HG03064 (cell line): ENCODE data around the gene FARSA.
A peak's percentile ranks its signal among the peaks of the same experiment; 100 is the strongest.
"Not testable (repeated sequence)": the region's sequence is repeated elsewhere in the genome, so short reads cannot be mapped to it uniquely, and the experiment has no call there.

ENCODE experiments used
- ATAC-seq: cut with Tn5 transposase; IDR thresholded peaks from one replicate; pipeline ENCODE4 v1.9.1; 2021; ENCODE audit warnings: low read depth; ENCODE audit not compliant: unreplicated experiment

Gene FARSA

DNA sequence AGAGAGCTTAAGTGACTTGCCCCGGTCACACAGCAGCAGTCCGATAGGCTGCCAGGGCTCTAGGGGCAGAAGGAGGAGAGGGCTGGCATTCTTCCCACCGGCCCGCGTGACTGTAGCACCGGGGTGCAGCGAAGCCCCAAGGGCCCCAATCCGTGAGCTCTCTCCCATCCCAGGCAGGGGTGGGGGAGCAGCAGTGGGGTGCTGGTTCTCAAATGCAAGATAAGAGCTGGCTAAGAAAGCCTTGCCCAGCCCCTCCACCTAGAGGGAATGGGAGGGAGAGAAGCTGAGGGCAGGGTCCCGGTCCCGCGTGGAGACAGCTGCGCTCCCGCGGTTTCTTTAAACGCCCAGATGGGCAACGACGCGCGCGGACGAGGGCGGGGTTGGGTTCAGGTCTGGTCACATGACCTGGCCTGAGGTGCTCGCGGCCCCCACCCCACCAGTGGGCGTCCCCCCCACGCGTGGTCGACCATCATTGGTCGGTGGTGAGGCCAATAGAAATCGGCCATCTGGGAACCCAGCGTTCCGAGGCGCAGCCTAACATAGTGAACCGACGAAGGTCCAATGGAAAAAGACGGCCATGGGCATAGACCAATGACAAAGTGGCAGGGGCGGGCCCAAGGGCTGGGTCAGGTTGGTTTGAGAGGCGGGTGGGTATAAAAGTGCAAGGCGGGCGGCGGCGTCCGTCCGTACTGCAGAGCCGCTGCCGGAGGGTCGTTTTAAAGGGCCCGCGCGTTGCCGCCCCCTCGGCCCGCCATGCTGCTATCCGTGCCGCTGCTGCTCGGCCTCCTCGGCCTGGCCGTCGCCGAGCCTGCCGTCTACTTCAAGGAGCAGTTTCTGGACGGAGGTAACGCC, 4.6 kb upstream of the FARSA start, which contains the start of gene CALR:
TSS of gene CALR (plus strand) at position 683 of the 852 bp plus-strand sequence. CDS start at position 754, 71 bp downstream.
- ATAC-seq: peak; percentile 74

DNA sequence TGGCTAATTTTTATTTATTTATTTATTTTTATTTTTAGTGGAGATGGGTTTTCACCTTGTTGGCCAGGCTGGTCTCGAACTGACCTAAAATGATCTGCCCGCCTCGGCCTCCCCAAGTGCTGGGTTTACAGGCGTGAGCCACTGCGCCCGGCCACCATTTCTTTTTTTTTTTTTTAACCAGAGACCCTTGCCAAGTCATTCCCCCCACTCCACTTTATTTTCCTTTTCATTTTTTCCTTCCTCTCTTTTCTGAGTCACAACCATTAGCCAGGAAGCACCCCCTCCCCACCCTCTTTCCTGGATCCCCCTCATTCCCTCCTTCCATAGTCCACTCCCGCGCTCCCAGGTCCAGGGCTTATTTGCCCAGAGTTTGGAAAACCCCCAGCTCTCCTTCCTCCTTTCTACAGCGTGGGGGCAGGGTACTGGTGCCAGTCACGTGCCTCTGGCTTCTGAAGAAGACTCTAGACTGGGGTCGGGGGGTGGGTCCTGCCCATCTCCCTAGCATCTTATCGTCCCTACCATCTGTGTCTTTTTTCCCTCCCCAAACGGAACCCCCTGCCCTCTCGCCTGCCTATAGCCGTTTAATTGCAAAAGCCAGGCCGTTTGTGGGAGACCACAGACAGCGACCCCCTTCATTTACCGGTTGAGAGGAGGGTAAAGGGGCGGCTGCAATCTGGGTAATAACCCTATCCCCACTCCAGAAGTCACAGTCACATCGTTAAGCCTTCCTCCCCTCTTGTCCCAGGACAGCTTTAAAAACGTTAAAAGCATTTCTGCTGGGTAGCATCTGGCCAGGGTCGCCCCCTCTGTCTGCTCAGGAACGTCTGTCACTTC, 3.8 kb upstream of the FARSA start:
- ATAC-seq: no peak

DNA sequence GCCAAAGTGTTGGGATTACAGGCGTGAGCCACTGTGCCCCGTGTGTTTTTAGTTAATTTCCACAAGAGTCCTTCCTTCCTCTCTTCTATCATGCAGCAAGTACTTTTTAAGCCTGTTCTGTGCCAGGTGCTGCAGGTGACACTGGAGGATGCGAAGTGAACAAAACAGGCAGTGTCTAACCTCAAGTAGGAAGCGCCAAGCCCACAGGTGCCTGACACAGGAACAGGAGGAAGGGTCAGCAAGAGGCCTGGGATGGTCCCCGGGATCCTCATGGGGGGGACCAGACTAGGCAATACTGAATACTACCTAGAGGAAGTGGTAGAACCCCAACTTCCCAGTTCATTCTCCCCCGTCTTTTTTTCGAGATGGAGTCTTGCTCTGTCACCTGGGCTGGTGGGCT, 3.1 kb upstream of the FARSA start:
- ATAC-seq: no peak

DNA sequence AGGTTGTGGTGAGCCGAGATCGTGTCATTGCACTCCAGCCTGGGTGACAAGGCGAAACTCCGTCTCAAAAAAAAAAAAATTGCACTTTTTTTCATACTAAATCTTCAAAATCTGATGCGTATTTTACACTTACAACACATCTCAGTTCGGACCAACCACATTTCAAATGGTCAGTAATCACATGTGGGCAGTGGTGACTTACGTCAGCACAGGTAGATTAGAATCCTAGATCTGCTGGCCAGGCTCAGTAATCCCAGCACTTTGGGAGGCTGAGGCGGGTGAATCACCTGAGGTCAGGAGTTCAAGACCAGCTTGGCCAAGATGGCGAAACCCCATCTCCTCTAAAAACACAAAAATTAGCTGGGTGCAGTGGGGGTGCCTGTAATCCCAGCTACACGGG, 1.6 kb upstream of the FARSA start:
- ATAC-seq: no peak

DNA sequence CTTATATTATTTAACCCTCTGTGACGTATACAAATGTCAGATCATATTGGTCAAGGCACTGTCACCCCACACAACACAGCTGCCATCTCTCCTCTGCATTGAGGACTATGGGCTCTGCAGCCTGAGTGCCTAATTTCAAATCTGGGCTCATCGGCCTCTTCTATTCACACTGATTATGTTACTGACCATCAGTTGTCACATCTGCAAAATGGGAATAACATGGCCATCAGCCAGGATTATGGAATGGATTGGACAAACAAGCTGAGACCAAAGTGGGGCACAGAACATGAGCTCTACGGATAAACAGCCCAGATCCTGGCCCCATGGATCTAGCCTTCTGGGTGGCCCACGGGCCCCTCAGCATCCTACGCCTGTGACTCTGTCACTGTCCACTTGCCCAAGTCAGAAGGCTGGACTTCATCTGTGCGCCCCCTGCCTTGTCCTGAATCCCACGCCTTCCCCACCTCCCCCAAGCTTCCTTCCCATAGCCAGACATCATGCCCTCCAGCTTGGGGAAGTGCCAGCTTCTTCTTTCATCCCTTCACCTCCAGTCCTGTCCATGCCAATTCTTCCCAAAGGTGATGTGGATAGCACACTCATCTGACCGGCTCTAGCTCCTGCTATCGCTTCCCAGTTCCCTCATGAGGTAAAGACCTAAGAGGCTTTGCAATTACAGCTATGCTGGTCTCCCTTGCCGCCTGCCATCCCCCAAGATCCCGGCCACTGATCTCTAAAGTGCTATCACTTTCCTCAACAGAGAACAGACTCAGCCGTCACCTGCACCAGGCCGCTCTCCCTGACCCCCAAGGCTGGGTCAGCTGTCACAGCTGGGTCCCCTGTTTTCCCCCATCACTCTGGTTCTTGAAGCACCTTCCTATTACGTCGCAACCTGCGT, 872 bp downstream of the FARSA start:
- no peak for ATAC-seq

DNA sequence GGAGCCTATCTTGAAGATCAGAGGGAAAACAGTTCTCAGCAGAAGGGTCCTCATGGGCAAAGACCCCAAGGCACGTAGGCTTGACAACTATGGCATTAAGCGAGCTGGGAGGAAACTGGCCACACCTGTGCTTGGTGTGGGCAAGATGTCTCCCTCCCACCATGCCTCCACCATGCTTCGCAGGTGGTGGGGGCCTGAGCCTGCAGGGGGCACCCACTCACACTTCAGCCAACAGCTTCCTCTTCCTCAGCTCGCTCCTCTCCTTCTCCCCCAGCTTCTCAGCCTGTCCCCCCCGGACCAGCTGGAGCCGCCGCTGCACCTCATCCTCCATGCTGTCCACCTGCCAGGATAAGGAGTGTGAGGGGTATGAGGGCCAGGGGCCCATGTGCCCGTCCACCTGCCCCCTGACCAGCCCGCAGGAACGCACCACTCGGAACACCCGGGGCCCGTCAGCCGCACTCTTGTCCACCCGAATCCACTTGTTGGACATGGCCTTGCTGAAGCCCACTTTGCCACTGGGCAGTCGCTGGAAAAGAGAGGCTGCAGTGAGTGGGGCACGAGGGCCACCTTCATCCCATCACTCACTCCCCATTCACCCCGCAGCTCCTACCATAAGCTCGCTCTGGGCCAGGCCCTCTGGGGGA, 3.4 kb downstream of the FARSA start:
- ATAC-seq: no peak

DNA sequence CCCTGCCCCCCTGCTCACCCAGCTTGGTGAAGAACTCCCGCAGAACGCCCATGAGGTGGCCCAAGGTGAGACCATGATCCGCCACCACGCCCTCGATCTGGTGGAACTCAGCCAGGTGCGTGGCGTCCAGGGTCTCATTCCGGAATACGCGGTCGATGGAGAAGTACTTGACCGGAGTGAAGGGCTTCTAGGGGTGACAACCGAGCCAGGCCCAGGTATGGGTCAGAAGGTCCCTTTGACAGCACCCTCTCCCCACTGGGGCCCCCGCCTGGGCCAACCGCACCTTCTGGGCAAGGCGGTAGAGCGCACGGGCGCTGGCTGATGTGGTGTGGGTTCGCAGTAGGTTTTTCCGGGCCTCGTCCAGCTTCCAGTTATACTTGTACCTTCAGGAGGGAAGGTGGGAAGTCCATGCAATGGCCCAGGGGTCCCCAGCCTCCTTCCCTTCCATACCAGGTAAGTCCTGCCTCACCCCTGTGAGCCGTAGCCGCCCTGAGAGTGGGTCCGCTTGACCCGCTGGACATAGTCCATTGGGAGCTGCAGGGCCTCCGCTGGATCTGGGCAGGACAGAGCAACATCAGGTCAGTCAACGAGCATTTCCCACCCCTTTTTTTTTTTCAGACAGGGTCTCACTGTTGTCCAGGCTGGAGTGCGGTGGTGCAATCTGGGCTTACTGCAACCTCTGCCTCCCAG, 8.7 kb downstream of the FARSA start:
- no peak for ATAC-seq

DNA sequence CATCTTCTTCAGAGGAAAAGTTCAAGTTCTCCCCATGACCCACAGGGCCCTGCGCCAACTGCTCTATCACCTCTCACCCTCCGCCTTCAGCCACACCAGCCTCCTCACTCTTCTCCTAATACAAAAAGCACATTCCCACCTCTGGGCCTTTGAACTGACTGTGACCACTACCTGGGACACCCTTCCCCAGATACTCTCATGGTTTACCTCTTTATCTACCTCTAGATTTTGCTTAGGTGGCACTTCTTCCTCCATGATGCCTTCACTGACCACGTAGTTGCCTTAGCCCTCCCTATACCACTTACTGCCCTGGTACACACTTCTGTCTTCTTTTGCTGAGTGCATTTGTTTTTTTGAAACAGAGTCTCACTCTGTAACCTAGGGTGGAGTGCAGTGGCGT, 10.6 kb downstream of the FARSA start:
- ATAC-seq: no peak

DNA sequence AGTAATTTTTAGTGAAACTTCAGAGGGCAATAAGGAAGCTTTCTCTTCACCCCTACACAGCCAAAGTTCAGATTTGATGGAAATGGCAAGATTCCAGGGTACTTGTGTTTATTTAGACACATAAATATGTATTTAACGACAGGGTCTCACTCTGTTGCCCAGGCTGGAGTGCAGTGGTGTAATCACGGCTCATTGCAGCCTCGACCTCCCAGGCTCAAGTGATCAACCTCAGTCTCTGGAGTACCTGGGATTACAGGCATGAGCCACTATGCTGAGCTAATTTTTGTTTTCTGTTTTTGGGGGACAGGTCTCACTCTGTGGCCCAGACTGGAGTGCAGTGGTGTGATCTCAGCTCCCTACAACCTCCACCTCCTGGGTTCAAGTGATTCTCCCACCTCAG, 12.5 kb downstream of the FARSA start:
- no peak for ATAC-seq

DNA sequence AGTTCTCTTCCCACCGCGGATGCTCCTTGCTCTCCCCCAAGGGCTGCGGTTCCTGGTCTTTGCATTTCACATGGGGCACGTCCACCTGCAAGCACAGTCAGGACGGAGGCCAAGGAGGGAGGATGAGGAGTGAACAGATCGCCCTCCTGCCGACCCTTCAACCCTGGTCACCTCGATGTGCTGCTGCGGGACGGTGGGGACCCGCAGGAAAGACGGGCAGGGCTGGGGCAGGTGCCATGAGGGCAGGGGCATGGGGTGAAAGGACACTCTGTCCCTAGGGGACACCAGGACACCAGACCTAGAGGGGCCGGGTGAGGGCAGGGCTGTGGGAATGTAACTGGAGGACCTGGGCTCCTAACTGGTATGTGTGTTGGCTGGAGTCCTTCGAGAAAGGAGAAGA, 15.3 kb downstream of the FARSA start:
- no peak for ATAC-seq

DNA sequence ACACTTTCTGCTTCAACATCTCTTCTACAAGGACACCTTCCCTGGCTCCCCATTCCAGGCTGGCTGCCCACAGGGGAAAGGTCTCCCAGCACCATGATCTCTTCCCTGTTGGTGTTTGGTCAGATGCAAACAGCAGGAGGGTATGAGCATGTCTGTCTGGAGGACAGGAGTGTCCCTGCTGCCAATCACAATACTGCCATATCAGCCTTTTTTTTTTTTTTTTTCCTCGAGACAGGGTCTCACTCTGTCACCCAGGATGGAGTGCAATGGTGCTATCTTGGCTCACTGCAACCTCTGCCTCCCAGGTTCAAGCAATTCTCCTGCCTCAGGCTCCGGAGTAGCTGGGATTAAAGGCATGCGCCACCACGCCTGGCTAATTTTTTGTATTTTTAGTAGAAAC, 17.7 kb downstream of the FARSA start:
- not testable (repeated sequence) for ATAC-seq

DNA sequence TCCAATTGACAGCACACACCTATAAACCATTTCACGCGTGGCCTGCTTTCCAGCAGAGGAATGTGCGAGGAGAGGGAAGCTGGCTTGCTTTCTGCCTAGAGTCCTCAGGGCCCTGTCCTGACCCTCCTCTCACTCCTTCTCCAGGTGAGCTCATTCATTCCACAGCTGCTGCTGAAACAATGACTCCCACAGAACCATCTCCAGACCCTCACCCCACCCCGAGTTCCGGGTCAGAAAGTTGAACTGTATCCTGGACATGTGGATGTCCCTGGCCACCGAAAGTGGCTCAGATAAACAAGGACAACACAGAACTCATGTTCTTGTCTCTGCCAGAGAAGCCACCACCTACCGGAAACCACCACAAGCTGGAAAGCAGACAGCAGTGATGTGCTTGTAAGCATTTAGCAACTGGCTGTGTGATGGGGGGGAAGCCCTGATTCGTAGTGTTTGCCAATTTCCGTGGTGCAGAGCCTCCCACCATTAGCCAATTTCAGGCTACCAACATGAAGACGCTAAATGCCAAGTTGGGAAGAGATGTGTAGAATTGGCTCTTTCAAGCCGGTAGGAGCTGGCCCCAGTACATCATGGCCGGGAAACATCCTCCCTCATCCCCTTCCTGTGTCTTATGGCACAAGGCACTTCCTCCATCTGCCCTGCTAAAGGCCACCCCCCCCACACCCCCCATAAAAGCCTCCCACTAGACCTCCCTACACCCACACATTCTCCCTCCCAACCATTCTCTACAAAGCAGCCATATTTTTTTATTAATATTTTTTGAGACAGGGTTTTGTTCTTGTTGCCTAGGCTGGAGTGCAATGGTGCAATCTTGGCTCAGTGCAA, 19.4 kb downstream of the FARSA start:
- ATAC-seq: no peak

DNA sequence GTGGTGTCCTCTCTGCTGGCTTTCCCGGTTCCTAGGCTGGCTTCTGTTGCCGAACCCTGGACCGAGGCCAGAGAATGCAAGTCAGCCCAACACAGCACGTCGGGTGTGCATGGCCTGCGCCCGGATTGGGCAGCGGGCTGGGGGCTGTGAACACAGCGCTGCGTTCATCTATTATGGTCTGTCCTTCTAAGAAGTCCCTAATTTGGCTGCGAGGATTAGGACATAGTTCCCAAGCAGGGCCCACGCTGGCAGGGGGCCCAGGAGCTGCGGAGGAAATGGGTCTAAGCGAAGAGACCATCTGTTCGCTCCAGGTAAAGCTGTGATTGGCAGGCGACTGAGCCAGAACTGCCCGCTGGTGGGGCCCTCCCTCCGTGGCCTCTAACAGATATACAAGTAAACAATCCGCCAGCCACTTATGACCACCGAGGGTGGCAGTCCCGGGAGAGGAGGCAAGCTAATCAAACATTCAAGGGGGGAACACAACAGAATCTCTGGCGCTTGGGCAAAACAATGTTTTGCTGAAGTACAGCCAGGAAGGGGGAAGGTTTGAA, 20.4 kb downstream of the FARSA start:
- no peak for ATAC-seq

DNA sequence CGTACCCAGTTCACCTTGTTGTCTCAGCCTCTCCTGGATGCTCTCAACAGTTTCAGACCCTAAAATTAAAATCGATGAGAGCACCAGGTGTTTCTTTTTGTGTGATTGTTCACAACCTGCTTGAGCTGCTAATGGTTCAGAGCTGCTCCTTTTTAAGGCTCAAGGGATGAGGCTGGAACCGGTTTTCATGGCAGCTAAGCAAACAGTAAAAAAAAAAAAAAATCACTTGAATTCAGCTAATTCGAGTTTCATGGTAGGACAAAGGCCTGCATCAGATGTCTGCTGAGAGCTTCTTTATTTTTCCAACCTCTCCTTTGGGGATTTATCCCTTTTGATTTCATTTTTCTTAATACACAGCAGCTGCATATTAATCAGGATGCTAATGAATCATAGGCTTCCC, 20.9 kb downstream of the FARSA start:
- no peak for ATAC-seq

DNA sequence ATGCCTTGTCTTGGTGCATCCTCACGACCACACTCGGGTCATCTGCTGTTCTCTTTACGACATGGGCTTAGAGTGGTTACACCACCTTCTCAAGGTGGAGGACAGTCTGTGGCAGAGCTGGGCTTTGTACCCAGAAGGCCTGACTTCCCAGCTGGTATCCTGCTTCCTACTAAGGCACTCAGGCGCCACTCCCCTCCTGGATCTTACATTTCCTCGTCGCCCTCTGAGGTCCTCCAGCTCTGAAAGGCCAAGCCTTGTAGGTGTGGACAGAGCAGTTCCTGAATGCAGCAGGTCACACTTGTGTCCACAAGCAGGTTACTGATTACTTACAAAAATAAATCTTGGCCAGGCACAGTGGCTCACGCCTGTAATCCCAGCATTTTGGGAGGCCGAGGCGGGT, 26.3 kb downstream of the FARSA start:
- ATAC-seq: no peak

DNA sequence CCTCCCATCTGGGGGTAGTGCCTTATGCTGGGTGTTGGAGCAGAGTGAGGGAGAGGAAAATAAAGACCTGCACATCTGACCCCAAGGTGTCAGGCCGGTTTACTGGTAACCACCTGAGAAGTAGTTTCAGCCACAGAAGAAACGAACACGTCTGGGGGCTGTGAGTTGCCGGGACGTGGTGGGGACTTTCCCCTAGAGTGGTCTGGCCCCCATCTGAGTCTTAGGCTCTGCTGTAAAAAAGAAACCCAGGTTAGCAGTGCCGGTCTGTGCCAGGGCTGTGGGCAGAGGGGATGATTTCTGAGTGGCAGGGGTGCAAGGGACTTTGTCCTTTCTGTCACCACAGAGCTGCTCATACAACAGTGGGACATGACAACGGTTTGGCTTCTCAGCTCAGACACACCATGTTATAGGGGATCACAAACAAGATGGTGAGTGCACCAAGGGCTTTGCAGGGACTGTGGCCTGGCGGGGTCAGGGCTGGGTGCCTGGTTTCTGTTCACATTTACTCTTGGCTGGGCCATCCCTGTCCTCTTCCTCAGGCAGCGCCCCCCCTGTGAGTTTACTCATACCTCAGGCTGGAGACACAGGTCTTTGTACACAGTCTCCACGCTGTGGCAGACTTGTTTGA, 33.5 kb downstream of the FARSA start:
- no peak for ATAC-seq

DNA sequence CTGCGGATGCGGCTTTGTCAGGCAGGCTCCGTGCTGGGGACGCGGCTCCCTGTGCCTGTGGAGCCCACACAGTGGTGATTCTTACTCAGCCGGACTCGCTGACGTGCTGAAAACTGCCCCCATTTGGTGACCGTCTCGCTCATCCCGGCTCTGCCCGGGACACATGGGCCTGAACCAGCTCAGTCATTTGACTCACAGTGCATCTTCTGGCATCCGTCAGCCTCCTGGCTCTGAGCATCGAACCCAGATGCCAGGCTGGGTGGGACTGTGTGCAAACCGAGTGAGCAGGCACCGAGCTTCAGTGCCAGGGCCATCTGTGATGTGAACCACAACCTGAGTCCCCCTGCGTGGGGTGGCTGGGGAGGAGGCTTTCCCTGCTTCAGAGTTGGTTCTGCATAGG, 37.1 kb downstream of the FARSA start:
- no peak for ATAC-seq

DNA sequence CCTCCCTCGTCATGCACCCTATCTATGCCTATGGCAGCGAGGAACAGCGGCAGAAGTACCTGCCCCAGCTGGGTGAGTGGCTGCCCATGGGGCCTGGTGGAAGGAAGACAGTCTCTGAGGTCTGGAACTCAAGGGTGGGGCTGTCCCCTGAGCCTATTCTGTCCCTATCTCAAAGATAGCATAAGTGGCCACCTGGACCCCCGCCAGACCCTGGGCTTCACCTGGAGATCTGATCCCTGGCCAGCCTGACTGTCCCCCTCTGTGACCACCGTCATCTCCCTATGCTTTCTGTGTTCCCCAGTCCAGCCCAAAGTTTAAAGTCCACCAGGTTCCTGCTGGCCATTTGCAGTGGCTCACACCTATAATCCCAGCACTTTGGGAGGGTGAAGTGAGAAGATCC, 39.9 kb downstream of the FARSA start:
- ATAC-seq: no peak
